ENCODE results near the gene CHRD. TPM values are rescaled to one million over a fixed set of nuclear protein-coding genes. Genes with fewer than 3 reads are reported as not detected.

The CHRD gene
- not detected for total RNA-seq

- H3K27ac Mint-ChIP-seq: no peak within 1 kb of the TSS
- intact Hi-C loops (cut with micrococcal nuclease): no loop called here
- TF ChIP-seq, protein P1, sequence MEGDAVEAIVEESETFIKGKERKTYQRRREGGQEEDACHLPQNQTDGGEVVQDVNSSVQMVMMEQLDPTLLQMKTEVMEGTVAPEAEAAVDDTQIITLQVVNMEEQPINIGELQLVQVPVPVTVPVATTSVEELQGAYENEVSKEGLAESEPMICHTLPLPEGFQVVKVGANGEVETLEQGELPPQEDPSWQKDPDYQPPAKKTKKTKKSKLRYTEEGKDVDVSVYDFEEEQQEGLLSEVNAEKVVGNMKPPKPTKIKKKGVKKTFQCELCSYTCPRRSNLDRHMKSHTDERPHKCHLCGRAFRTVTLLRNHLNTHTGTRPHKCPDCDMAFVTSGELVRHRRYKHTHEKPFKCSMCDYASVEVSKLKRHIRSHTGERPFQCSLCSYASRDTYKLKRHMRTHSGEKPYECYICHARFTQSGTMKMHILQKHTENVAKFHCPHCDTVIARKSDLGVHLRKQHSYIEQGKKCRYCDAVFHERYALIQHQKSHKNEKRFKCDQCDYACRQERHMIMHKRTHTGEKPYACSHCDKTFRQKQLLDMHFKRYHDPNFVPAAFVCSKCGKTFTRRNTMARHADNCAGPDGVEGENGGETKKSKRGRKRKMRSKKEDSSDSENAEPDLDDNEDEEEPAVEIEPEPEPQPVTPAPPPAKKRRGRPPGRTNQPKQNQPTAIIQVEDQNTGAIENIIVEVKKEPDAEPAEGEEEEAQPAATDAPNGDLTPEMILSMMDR (IDR thresholded peaks at IDR 0.05): no peak
- ATAC-seq (no peak), DNase-seq (no peak)
- H3K4me1 Mint-ChIP-seq (ENCODE audit: low read depth): peaks cover 3% of the 10 kb centered on the region
- ChIA-PET POLR2A (interaction anchor here (1.5 to 2.0 kb wide), 2 partner anchors 12 to 20 kb away, joined by 4 to 5 read pairs; no protein-coding TSS in a partner anchor), CTCF (interaction anchor here (1.2 to 1.5 kb wide), 2 partner anchors 134 to 135 kb away, joined by 3 read pairs; no protein-coding TSS in a partner anchor)
- H3K9me3 Mint-ChIP-seq: no peaks in the 10 kb centered on the region
- peaks cover 50% of the 10 kb centered on the region for H3K27me3 Mint-ChIP-seq
- H3K4me3 Mint-ChIP-seq: peak within 1 kb of the TSS; percentile 35
- H3K36me3 Mint-ChIP-seq (ENCODE audit: low read depth): no peaks in the 10 kb centered on the region
Measured at GRCh38 chr3:184379358-184380184, at the start of gene CHRD. TSS of gene CHRD (plus strand) at chr3:184380054. CDS start at chr3:184380319, 265 bp downstream.

DNA sequence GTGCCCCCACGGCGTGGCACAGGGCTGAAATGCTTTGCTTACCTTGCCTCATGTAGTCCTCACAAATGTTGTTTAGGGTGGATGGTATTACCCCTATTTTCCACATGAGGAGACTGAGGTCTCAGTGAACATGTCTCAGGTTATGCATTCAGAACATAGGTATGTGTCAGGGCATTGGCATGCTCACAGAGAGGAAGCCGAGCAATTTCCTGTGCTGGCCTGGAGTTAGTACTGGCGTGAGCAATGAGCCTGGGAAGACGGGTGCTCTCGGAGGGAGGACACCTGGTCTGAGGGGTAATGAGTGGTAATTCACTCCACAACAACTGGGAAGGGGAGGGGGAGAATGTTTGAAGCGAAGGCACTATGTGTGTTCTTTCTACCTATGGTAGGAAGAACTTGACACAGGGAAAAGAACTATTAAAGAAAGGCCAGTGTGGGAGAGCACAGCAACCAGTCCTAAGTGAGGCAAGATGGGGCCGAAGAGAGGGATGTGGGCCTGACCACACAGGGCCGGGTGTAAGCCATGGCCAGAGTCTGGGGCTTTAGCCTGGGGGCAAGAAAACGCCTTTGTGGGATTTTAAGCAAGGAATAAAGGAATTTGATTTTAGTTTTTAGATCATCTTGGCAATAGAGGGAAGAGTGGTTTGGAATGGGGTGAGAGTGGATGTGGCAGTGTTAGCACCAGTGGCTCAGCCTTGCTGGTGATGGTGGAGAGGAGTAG is 47.3 kb upstream of the CHRD start:
- no peaks in the 10 kb centered on the region for H3K9me3 Mint-ChIP-seq

GRCh38 chr3:184333190-184333589 is 46.7 kb upstream of the CHRD start:
- ChIA-PET POLR2A (interaction anchor here (1.0 to 1.6 kb wide), 5 partner anchors 9 to 201 kb away, joined by 3 to 12 read pairs (median 4); no protein-coding TSS in a partner anchor), CTCF (no interaction called here)
- Mint-ChIP-seq H3K9me3 (no peaks in the 10 kb centered on the region), H3K4me3 (no peak overlapping the region), H3K36me3 (ENCODE audit: low read depth) (peaks cover 63% of the 10 kb centered on the region), H3K27me3 (no peaks in the 10 kb centered on the region), H3K27ac (peak overlapping the region; percentile 89), H3K4me1 (ENCODE audit: low read depth) (peaks cover 73% of the 10 kb centered on the region)
- intact Hi-C loops (cut with micrococcal nuclease): no loop called here
- ATAC-seq (no peak), DNase-seq (no peak)
- TF ChIP-seq, protein P1 (IDR thresholded peaks at IDR 0.05): no peak

More for the DNA sequence above, 47.3 kb upstream of the CHRD start:
- H3K36me3 Mint-ChIP-seq (ENCODE audit: low read depth): peaks cover 69% of the 10 kb centered on the region
- ATAC-seq: no peak
- no peak for DNase-seq
- no peaks in the 10 kb centered on the region for H3K27me3 Mint-ChIP-seq
- peak overlapping the region; percentile 89 for H3K27ac Mint-ChIP-seq
- TF ChIP-seq, protein P1 (IDR thresholded peaks at IDR 0.05): no peak
- intact Hi-C loops (cut with micrococcal nuclease): no loop called here
- CTCF ChIA-PET: no interaction called here
- H3K4me3 Mint-ChIP-seq: no peak overlapping the region
- peaks cover 66% of the 10 kb centered on the region for H3K4me1 Mint-ChIP-seq (ENCODE audit: low read depth)
- POLR2A ChIA-PET: interaction anchor here (1.2 to 6.6 kb wide), 6 partner anchors 9 to 201 kb away, joined by 3 to 45 read pairs (median 10); no protein-coding TSS in a partner anchor

- H3K4me1 Mint-ChIP-seq (ENCODE audit: low read depth): peaks cover 75% of the 10 kb centered on the region
- H3K27me3 Mint-ChIP-seq: no peaks in the 10 kb centered on the region
- DNase-seq (no peak), ATAC-seq (no peak)
- CTCF ChIA-PET: no interaction called here
- no peak overlapping the region for H3K4me3 Mint-ChIP-seq
- H3K27ac Mint-ChIP-seq: peak overlapping the region; percentile 89
- H3K9me3 Mint-ChIP-seq: no peaks in the 10 kb centered on the region
- H3K36me3 Mint-ChIP-seq (ENCODE audit: low read depth): peaks cover 58% of the 10 kb centered on the region
- intact Hi-C loops (cut with micrococcal nuclease): loop anchor here (2.0 kb wide), 1 partner anchor 17 kb away; no protein-coding TSS in a partner anchor
- POLR2A ChIA-PET: interaction anchor here (1.0 to 1.6 kb wide), 5 partner anchors 10 to 200 kb away, joined by 3 to 12 read pairs (median 4); no protein-coding TSS in a partner anchor
- TF ChIP-seq, protein P1 (IDR thresholded peaks at IDR 0.05): no peak
Measured at GRCh38 chr3:184333700-184334099, 46.2 kb upstream of the CHRD start.
